GM18499 (cell line): ENCODE data around the gene PUS10.
"Not testable (repeated sequence)": the region's sequence is repeated elsewhere in the genome, so short reads cannot be mapped to it uniquely, and the experiment has no call there.

ENCODE experiments used
- ATAC-seq: cut with Tn5 transposase; IDR thresholded peaks from one replicate; pipeline ENCODE4 v1.9.1; 2021; ENCODE audit warnings: moderate number of reproducible peaks; ENCODE audit not compliant: insufficient read depth, unreplicated experiment

The PUS10 gene

GRCh38 chr2:61014763-61015162 is 3.3 kb downstream of the PUS10 start:
- ATAC-seq = no peak

GRCh38 chr2:61013382-61013781 is 4.7 kb downstream of the PUS10 start:
- no peak for ATAC-seq

GRCh38 chr2:61012303-61012702 is 5.8 kb downstream of the PUS10 start:
- not testable (repeated sequence) for ATAC-seq

- ATAC-seq = no peak
Observed at GRCh38 chr2:61011678-61012077, 6.4 kb downstream of the PUS10 start.

- ATAC-seq = no peak
Observed at GRCh38 chr2:61009355-61009754, 8.7 kb downstream of the PUS10 start.

- ATAC-seq = no peak
Observed at GRCh38 chr2:61006486-61007105, 11.5 kb downstream of the PUS10 start.

GRCh38 chr2:61005736-61006135 is 12.3 kb downstream of the PUS10 start:
- no peak for ATAC-seq

- ATAC-seq = no peak
Observed at GRCh38 chr2:60998628-60999545, 19.2 kb downstream of the PUS10 start.

- no peak for ATAC-seq
Observed at GRCh38 chr2:60994131-60994530, 23.9 kb downstream of the PUS10 start.

- peak; percentile 96 for ATAC-seq
Observed at GRCh38 chr2:60992985-60993392, 25.1 kb downstream of the PUS10 start.

GRCh38 chr2:60991644-60992043 is 26.4 kb downstream of the PUS10 start:
- no peak for ATAC-seq

- ATAC-seq = no peak
Observed at GRCh38 chr2:60989259-60989658, 28.8 kb downstream of the PUS10 start.

GRCh38 chr2:60987656-60988055 is 30.4 kb downstream of the PUS10 start:
- not testable (repeated sequence) for ATAC-seq

- ATAC-seq = no peak
Observed at GRCh38 chr2:60987041-60987440, 31.0 kb downstream of the PUS10 start.

- peak; percentile 64 for ATAC-seq
Observed at GRCh38 chr2:60984720-60985119, 33.3 kb downstream of the PUS10 start.

GRCh38 chr2:60982066-60982465 is 36.0 kb downstream of the PUS10 start:
- not testable (repeated sequence) for ATAC-seq

- no peak for ATAC-seq
Observed at GRCh38 chr2:60980071-60980815, 37.8 kb downstream of the PUS10 start.

GRCh38 chr2:60979231-60979630 is 38.8 kb downstream of the PUS10 start:
- ATAC-seq = no peak

GRCh38 chr2:60977562-60977895 is 40.5 kb downstream of the PUS10 start:
- ATAC-seq = no peak

GRCh38 chr2:60976875-60977561 is 41.0 kb downstream of the PUS10 start:
- ATAC-seq = no peak
